HK-2 (cell line): ENCODE data around the gene NPPB.

ENCODE experiments used
- DNase-seq: peaks from one replicate; pipeline ENCODE4 v3.0.0-alpha.2; 2018; ENCODE audit not compliant: unreplicated experiment

Gene NPPB

GRCh38 chr1:11880911-11881748 is 22.4 kb upstream of the NPPB start:
- DNase-seq: no peak

GRCh38 chr1:11880181-11880575 is 21.4 kb upstream of the NPPB start:
- DNase-seq: no peak

- DNase-seq: no peak
Measured at GRCh38 chr1:11879311-11880180, 20.8 kb upstream of the NPPB start.

GRCh38 chr1:11878891-11879190 is 20.1 kb upstream of the NPPB start:
- no peak for DNase-seq

GRCh38 chr1:11878081-11878890 is 19.5 kb upstream of the NPPB start:
- no peak for DNase-seq

GRCh38 chr1:11877074-11877473 is 18.3 kb upstream of the NPPB start:
- DNase-seq: no peak

- no peak for DNase-seq
Measured at GRCh38 chr1:11875094-11875493, 16.3 kb upstream of the NPPB start.

- DNase-seq: no peak
Measured at GRCh38 chr1:11874624-11875023, 15.9 kb upstream of the NPPB start.

- no peak for DNase-seq
Measured at GRCh38 chr1:11874258-11874562, 15.5 kb upstream of the NPPB start.

GRCh38 chr1:11873395-11874257 is 14.9 kb upstream of the NPPB start:
- no peak for DNase-seq

- no peak for DNase-seq
Measured at GRCh38 chr1:11872545-11872944, 13.8 kb upstream of the NPPB start.

- no peak for DNase-seq
Measured at GRCh38 chr1:11869650-11870207, 11.0 kb upstream of the NPPB start.

GRCh38 chr1:11869104-11869503 is 10.4 kb upstream of the NPPB start:
- DNase-seq: no peak

- DNase-seq: no peak
Measured at GRCh38 chr1:11868331-11868980, 9.7 kb upstream of the NPPB start.

- DNase-seq: peak; percentile 33
Measured at GRCh38 chr1:11862890-11863289, 4.1 kb upstream of the NPPB start.

GRCh38 chr1:11860587-11860986 is 1.8 kb upstream of the NPPB start:
- no peak for DNase-seq

GRCh38 chr1:11860083-11860482 is 1.3 kb upstream of the NPPB start:
- DNase-seq: no peak

GRCh38 chr1:11858968-11859871 is 475 bp upstream of the NPPB start:
- DNase-seq: peak; percentile 82

- no peak for DNase-seq
Measured at GRCh38 chr1:11858158-11858557, 587 bp downstream of the NPPB start.
